H9 (cell line): ENCODE measurements around the gene MXD4. TPM values are rescaled to one million over a fixed set of nuclear protein-coding genes. Genes with fewer than 3 reads are reported as not detected.

Experiments
- DNase-seq: peaks from one replicate; pipeline ENCODE4 v3.0.0-alpha.2; 2017
- H2AFZ ChIP-seq: one replicate; pipeline ENCODE4 v1.6.1; 2013; ENCODE audit warnings: mild to moderate bottlenecking, low read length, control low read depth, moderate library complexity
- H2AK5ac ChIP-seq: 2 replicates; pipeline ENCODE4 v1.6.1; 2013; ENCODE audit warnings: low read length, control low read depth, mixed read lengths; ENCODE audit not compliant: insufficient read length
- H2BK120ac ChIP-seq: one replicate; pipeline ENCODE4 v1.6.1; 2013; ENCODE audit warnings: low read depth, mild to moderate bottlenecking, low read length, control low read depth, inconsistent platforms; ENCODE audit not compliant: poor library complexity, severe bottlenecking
- H2BK12ac ChIP-seq: 2 replicates; pipeline ENCODE4 v1.6.1; 2013; ENCODE audit warnings: low read length, control low read depth, mixed read lengths, low read depth; ENCODE audit not compliant: insufficient read length
- H2BK15ac ChIP-seq: 2 replicates; pipeline ENCODE4 v1.6.1; 2013; ENCODE audit warnings: low read depth, low read length, control low read depth
- H2BK20ac ChIP-seq: one replicate; pipeline ENCODE4 v1.6.1; 2013; ENCODE audit warnings: low read depth, mild to moderate bottlenecking, low read length, control low read depth, inconsistent platforms; ENCODE audit not compliant: poor library complexity, severe bottlenecking
- H2BK5ac ChIP-seq: 2 replicates; pipeline ENCODE4 v1.6.1; 2013; ENCODE audit warnings: low read length, control low read depth, mixed read lengths; ENCODE audit not compliant: insufficient read length
- H3K14ac ChIP-seq: 2 replicates; pipeline ENCODE4 v1.6.1; 2013; ENCODE audit warnings: low read length, control low read depth; ENCODE audit not compliant: insufficient read depth
- H3K18ac ChIP-seq: 2 replicates; pipeline ENCODE4 v1.6.1; 2013; ENCODE audit warnings: low read depth, mild to moderate bottlenecking, mixed read lengths, low read length, control low read depth; ENCODE audit not compliant: insufficient read length
- H3K23ac ChIP-seq: 2 replicates; pipeline ENCODE4 v1.6.1; 2013; ENCODE audit warnings: low read length, control low read depth, mixed read lengths, low read depth; ENCODE audit not compliant: insufficient read length
- H3K23me2 ChIP-seq: 2 replicates; pipeline ENCODE4 v1.6.1; 2013; ENCODE audit warnings: low read depth, mild to moderate bottlenecking, mixed read lengths, low read length, control low read depth; ENCODE audit not compliant: insufficient read length, poor library complexity, severe bottlenecking
- H3K27ac ChIP-seq: 2 replicates; pipeline ENCODE4 v1.5.1; 2013; ENCODE audit warnings: low read length, control low read depth, mixed read lengths, low read depth; ENCODE audit not compliant: insufficient read length
- H3K27me3 ChIP-seq: 2 replicates; pipeline ENCODE4 v1.6.1; 2013; ENCODE audit warnings: low read length, control low read depth, inconsistent platforms; ENCODE audit not compliant: insufficient read depth
- H3K4ac ChIP-seq: 2 replicates; pipeline ENCODE4 v1.6.1; 2013; ENCODE audit warnings: low read depth, mild to moderate bottlenecking, control low read depth, inconsistent platforms, low read length, moderate library complexity
- H3K4me1 ChIP-seq: 2 replicates; pipeline ENCODE4 v1.6.1; 2013; ENCODE audit warnings: low read length, control low read depth, inconsistent platforms; ENCODE audit not compliant: insufficient read depth
- H3K4me2 ChIP-seq: 2 replicates; pipeline ENCODE4 v1.6.1; 2013; ENCODE audit warnings: low read length, control low read depth, mixed read lengths; ENCODE audit not compliant: insufficient read length, insufficient read depth
- H3K56ac ChIP-seq: 2 replicates; pipeline ENCODE4 v1.6.1; 2013; ENCODE audit warnings: low read depth, mild to moderate bottlenecking, mixed read lengths, low read length, control low read depth; ENCODE audit not compliant: insufficient read length
- H3K79me1 ChIP-seq: 2 replicates; pipeline ENCODE4 v1.6.1; 2013; ENCODE audit warnings: low read depth, mild to moderate bottlenecking, moderate library complexity, low read length, control low read depth, inconsistent platforms; ENCODE audit not compliant: insufficient read depth, poor library complexity, severe bottlenecking
- H3K79me2 ChIP-seq: 2 replicates; pipeline ENCODE4 v1.6.1; 2013; ENCODE audit warnings: low read length, control low read depth, inconsistent platforms; ENCODE audit not compliant: insufficient read depth
- H3K9ac ChIP-seq: 2 replicates; pipeline ENCODE4 v1.6.1; 2013; ENCODE audit warnings: low read length, control low read depth, mixed read lengths; ENCODE audit not compliant: insufficient read length; ENCODE audit errors: extremely low read depth
- H3K9me3 ChIP-seq: one replicate; pipeline ENCODE4 v1.6.1; 2013; ENCODE audit warnings: low read depth, low read length, inconsistent platforms; ENCODE audit not compliant: control insufficient read depth
- H3T11ph ChIP-seq: one replicate; pipeline ENCODE4 v1.6.1; 2013; ENCODE audit warnings: mild to moderate bottlenecking, low read length, control low read depth, inconsistent platforms
- H4K20me1 ChIP-seq: one replicate; pipeline ENCODE4 v1.6.1; 2013; ENCODE audit not compliant: control insufficient read depth, insufficient read length, insufficient read depth
- H4K5ac ChIP-seq: 2 replicates; pipeline ENCODE4 v1.6.1; 2013; ENCODE audit warnings: low read depth, mild to moderate bottlenecking, mixed read lengths, low read length, control low read depth; ENCODE audit not compliant: insufficient read length
- H4K8ac ChIP-seq: replicated peaks from 2 replicates; pipeline ENCODE4 v1.6.1; 2013; ENCODE audit warnings: low read length, control low read depth, mixed read lengths, low read depth; ENCODE audit not compliant: insufficient read length
- H4K91ac ChIP-seq: 2 replicates; pipeline ENCODE4 v1.6.1; 2013; ENCODE audit warnings: low read depth, mild to moderate bottlenecking, moderate library complexity, mixed read lengths, low read length, control low read depth; ENCODE audit not compliant: insufficient read length
- H3K27ac Mint-ChIP-seq, 3 experiments: 2 replicates in 2 of 3; 3 replicates in 1 of 3; pipeline ENCODE4 v1.8.0; 2020 to 2021; ENCODE audit warnings: mixed read lengths in 3 of 3, mild to moderate bottlenecking in 1 of 3, moderate library complexity in 1 of 3
- H3K27me3 Mint-ChIP-seq: 2 replicates; pipeline ENCODE4 v1.8.0; 2021; ENCODE audit warnings: low read depth, mild to moderate bottlenecking, moderate library complexity, mixed read lengths
- H3K36me3 Mint-ChIP-seq, 3 experiments: 2 replicates in 2 of 3; 3 replicates in 1 of 3; pipeline ENCODE4 v1.8.0; 2020 to 2021; ENCODE audit warnings: low read depth in 3 of 3, mixed read lengths in 3 of 3; ENCODE audit not compliant: insufficient read depth in 1 of 3
- H3K4me1 Mint-ChIP-seq, 2 experiments: 2 replicates each; pipeline ENCODE4 v1.8.0; 2020; ENCODE audit warnings: mixed read lengths in 2 of 2
- H3K4me3 Mint-ChIP-seq, 2 experiments: 2 replicates in 1 of 2; 3 replicates in 1 of 2; pipeline ENCODE4 v1.8.0; 2020 to 2021; ENCODE audit warnings: mild to moderate bottlenecking in 2 of 2, mixed read lengths in 2 of 2, moderate library complexity in 1 of 2
- H3K9me3 Mint-ChIP-seq, 2 experiments: 2 replicates in 1 of 2; 3 replicates in 1 of 2; pipeline ENCODE4 v1.8.0; 2020; ENCODE audit warnings: mild to moderate bottlenecking in 2 of 2, mixed read lengths in 2 of 2, moderate library complexity in 1 of 2
- WGBS: extraction: QIAGEN DNeasy Blood & Tissue Kit; methylation state at CpG from one replicate; pipeline ENCODE4 v1.1.7; 2013; ENCODE audit warnings: missing lambda C conversion rate, low lambda C conversion rate, mixed read lengths; ENCODE audit not compliant: insufficient read length; ENCODE audit errors: extremely low coverage; 5-methylcytosine and 5-hydroxymethylcytosine counted together
- total RNA-seq: library from RNA; stranded (reverse); gene quantifications from 2 replicates; pipeline ENCODE4 v1.2.1, GENCODE V29; 2021
- TF ChIP-seq, protein P1 (sequence below): fragments of 200-600 bp; sonication (generic); conservative IDR thresholded peaks from 3 replicates; pipeline ENCODE4 v1.8.0; 2021; ENCODE audit warnings: antibody characterized with exemption, mild to moderate bottlenecking

The MXD4 gene
- total RNA-seq, 1 experiment from 2014 or later: 24.1 TPM

DNA sequence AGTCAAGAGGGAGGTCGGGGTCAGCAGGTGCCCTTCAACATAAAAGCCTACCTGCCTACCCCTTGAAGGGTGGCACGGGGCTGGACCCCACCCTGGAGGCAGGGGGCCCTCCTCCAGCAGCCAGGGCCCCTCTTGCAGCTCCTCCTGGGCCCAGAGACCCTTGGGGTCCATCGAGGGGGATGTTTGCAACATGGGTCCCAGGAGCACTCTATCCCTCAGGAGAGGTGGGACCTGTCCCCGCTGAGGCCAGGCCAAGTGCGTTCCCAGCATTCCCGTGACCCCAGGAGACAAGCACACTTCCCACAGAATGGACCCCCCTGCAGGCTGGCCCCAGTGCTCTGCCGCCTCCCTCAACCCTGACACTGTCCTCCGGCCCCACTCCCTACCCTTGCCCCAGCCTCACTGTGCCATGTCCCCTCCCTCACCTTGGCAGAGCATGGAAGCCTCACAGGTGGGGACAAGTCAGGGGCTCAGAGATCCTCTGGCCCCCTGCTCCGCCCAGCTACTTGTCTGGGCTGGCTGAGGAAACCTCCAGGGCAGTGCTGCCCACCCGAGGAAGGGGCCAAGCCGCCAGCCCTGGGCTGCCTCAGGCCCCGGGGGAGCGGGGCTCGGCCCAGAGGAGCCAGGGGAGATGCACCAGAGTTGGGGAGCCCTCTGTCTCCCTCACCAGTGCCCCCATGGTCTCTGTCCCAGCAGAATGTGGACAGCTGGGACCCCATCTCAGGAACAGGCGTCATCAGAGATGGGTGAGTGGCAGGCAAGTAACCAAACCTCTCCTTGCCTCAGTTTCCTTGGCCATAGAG lies 2.2 kb downstream of the MXD4 start:
- Histone ChIP-seq H3K56ac (no peak overlapping the region), H3K9me3 (no peaks in the 10 kb centered on the region), H3K18ac (no peak overlapping the region), H2BK20ac (no peak overlapping the region), H2BK12ac (no peak overlapping the region), H3K4ac (no peak overlapping the region), H3K23ac (no peak overlapping the region), H3K79me1 (no peaks in the 10 kb centered on the region), H3K79me2 (no peaks in the 10 kb centered on the region), H3T11ph (no peak overlapping the region), H2BK120ac (no peak overlapping the region), H4K5ac (no peak overlapping the region), H2BK5ac (no peak overlapping the region), H4K8ac (no peak overlapping the region), H3K4me2 (no peak overlapping the region), H3K14ac (no peak overlapping the region), H4K20me1 (peaks cover 2% of the 10 kb centered on the region), H3K4me1 (peaks cover 2% of the 10 kb centered on the region; the same call in 1 of the 2 replicates), H3K27ac (no peak overlapping the region), H3K27me3 (no peaks in the 10 kb centered on the region), H4K91ac (no peak overlapping the region), H2AK5ac (no peak overlapping the region), H2AFZ (no peak overlapping the region), H3K9ac (no peak overlapping the region), H2BK15ac (no peak overlapping the region), H3K23me2 (peaks cover 9% of the 10 kb centered on the region)
- peaks cover 4 to 7% (median 4%) of the 10 kb centered on the region in 3 experiments; a peak in 4 of 7 replicates for H3K36me3 Mint-ChIP-seq
- H3K27ac Mint-ChIP-seq: no peak overlapping the region
- H3K9me3 Mint-ChIP-seq: no peaks in the 10 kb centered on the region
- H3K4me3 Mint-ChIP-seq: peak overlapping the region; percentile 41 to 79; a peak in 3 of 5 replicates
- no CpG with 5 or more reads among the region's 15 CpGs for WGBS
- DNase-seq: no peak
- TF ChIP-seq, protein P1, sequence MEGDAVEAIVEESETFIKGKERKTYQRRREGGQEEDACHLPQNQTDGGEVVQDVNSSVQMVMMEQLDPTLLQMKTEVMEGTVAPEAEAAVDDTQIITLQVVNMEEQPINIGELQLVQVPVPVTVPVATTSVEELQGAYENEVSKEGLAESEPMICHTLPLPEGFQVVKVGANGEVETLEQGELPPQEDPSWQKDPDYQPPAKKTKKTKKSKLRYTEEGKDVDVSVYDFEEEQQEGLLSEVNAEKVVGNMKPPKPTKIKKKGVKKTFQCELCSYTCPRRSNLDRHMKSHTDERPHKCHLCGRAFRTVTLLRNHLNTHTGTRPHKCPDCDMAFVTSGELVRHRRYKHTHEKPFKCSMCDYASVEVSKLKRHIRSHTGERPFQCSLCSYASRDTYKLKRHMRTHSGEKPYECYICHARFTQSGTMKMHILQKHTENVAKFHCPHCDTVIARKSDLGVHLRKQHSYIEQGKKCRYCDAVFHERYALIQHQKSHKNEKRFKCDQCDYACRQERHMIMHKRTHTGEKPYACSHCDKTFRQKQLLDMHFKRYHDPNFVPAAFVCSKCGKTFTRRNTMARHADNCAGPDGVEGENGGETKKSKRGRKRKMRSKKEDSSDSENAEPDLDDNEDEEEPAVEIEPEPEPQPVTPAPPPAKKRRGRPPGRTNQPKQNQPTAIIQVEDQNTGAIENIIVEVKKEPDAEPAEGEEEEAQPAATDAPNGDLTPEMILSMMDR: no peak
- peaks cover 11 to 13% of the 10 kb centered on the region in 2 experiments for H3K4me1 Mint-ChIP-seq
- no peaks in the 10 kb centered on the region for H3K27me3 Mint-ChIP-seq
